ENCODE results near the gene CUEDC2.

Gene CUEDC2

DNA sequence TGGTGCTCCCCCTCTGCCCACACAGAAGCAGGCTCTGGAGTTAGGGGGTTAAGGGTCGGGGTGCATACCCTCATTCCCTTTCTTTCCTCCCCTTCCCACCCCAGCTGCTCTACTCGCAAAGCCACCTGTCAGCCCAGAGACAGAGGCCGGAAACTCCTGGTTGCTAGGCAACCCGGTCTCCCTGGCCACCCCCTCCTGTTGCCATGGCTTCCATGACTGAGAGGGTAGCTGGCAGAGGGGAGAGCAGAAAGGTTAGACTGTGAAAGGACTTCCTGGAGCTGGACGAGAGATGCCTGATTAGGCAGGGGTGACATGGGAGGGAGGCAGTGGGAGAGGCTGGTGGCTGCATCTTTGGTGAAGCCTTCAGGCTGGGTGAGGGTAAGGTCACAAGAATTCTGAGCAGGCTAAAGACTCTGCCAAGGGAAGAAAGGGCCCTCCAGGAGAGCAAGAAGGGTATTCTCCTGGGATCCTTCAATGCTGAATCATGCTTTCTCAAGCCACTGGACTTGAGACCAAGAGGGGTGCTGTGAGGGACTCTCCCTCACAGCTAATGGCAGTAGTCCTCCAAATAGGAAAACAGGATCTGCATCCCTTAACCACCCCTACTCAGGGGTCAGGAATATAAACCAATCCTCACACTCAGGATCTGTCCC is 19.2 kb downstream of the CUEDC2 start:
- DNase-seq (ENCODE audit: extremely low read depth, insufficient read length): no peak
- Histone ChIP-seq H3K27me3 (replicated peaks; ENCODE audit: control insufficient read depth, insufficient read depth, low read length) (peaks cover 6% of the 10 kb centered on the region), H3K36me3 (ENCODE audit: control insufficient read depth, insufficient read depth, low read length) (no peaks in the 10 kb centered on the region), H3K4me3 (replicated peaks; ENCODE audit: low read depth, low read length) (no peak overlapping the region)
- TF ChIP-seq, protein P1, sequence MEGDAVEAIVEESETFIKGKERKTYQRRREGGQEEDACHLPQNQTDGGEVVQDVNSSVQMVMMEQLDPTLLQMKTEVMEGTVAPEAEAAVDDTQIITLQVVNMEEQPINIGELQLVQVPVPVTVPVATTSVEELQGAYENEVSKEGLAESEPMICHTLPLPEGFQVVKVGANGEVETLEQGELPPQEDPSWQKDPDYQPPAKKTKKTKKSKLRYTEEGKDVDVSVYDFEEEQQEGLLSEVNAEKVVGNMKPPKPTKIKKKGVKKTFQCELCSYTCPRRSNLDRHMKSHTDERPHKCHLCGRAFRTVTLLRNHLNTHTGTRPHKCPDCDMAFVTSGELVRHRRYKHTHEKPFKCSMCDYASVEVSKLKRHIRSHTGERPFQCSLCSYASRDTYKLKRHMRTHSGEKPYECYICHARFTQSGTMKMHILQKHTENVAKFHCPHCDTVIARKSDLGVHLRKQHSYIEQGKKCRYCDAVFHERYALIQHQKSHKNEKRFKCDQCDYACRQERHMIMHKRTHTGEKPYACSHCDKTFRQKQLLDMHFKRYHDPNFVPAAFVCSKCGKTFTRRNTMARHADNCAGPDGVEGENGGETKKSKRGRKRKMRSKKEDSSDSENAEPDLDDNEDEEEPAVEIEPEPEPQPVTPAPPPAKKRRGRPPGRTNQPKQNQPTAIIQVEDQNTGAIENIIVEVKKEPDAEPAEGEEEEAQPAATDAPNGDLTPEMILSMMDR (IDR thresholded peaks at IDR 0.05; ENCODE audit: insufficient read depth, low read length, poor library complexity, severe bottlenecking): no peak

DNA sequence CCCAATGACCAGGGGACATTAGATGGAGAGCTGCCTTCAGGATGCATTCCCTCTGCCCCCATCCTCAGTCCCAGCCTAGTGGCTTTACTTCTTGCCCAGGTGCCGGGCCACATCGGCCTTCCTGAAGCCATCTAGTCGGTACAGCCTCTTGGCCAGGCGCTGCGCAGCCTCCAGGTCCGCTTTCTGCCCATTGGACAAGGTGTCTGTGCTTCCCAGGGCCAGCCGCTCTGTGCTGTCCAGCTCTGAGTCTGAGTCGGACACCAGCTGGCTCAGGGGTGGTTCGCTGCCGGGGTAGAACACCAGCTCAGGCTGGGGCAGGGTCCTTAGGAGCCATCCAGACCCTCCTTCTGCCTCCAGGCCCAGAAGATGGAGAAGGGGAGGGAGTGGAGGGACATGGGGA is 20.1 kb downstream of the CUEDC2 start:
- no peak overlapping the region for H3K4me3 ChIP-seq (replicated peaks; ENCODE audit: low read depth, low read length)
- TF ChIP-seq, protein P1 (IDR thresholded peaks at IDR 0.05; ENCODE audit: insufficient read depth, low read length, poor library complexity, severe bottlenecking): no peak
- DNase-seq (ENCODE audit: extremely low read depth, insufficient read length): no peak
- no peaks in the 10 kb centered on the region for H3K36me3 ChIP-seq (ENCODE audit: control insufficient read depth, insufficient read depth, low read length)
- H3K27me3 ChIP-seq (replicated peaks; ENCODE audit: control insufficient read depth, insufficient read depth, low read length): peaks cover 6% of the 10 kb centered on the region

DNA sequence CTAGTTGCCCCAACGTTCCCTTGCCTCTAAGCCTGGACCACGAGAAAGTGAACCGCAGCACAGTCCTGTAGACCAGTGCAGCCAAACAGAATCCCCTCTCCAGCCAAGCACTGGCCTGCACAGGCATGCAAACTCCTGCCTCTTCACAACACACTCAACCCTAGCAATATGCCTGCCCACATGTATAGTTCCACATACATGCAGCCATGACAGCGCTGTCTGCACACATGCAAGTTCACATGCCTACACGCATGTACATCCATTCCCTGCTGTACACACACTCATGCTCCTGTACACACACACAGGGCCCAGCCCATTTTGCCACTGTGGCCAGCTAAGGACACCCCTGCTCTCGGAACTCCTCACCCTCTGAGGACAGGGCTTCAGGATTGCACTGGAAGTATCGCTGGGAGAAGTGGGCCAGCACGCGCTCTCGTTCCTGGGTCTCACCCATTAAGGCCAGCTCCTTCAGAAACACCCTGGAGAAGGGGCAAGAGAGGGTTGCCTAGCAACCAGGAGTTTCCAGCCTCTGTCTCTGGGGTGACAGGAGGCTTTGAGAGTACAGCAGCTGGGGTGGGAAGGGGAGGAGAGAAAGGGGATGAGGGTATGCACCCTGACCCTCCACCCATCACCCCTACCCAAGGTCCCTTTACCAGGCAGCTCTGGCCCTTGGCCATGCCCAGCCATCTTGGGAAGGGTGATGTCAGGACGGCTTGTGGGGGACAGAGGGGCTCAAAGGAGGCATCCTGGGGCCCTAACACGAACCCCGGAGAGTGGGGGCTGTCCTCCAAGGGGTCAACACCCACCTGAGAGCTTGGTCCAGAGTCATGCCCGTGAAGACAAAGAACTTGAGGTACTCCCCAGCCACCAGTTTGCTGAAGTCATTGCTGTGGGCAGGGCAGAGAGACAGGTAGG is 20.8 kb downstream of the CUEDC2 start:
- H3K36me3 ChIP-seq (ENCODE audit: control insufficient read depth, insufficient read depth, low read length): no peaks in the 10 kb centered on the region
- no peak for DNase-seq (ENCODE audit: extremely low read depth, insufficient read length)
- TF ChIP-seq, protein P1 (IDR thresholded peaks at IDR 0.05; ENCODE audit: insufficient read depth, low read length, poor library complexity, severe bottlenecking): no peak
- H3K27me3 ChIP-seq (replicated peaks; ENCODE audit: control insufficient read depth, insufficient read depth, low read length): peaks cover 6% of the 10 kb centered on the region
- H3K4me3 ChIP-seq (replicated peaks; ENCODE audit: low read depth, low read length): no peak overlapping the region

DNA sequence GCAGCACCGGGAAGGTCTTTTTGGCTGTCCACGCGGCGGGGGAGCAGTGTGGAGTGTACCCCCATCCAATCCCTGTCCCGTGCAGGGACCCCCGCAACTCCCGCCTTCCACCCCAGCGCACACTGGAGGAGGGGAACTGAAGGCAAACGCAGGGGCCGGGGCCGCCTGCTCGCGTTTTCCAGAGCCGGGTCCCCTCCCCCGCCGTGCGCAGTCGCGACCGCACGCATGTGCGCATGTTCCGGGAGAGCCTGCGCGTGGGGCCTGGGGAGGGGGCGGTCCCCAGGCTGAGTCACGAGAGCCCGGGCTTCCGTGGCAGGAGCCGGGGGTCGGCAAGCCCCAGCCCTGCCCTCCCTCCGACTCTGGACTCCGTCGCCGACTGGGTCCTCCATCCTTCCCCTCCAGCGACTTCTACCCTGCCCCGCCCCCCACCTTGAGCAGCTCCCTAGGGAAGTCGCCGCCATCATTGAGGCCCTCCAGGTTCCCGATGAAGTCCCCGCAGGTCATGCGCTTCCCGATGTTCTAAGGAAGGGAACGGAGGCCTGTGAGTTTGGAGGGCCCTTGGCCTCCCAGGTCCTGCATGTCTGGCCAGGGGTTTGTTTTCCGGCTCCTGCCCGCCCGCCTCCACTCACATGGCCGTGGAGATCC is 21.8 kb downstream of the CUEDC2 start:
- no peak overlapping the region for H3K4me3 ChIP-seq (replicated peaks; ENCODE audit: low read depth, low read length)
- no peak for DNase-seq (ENCODE audit: extremely low read depth, insufficient read length)
- no peaks in the 10 kb centered on the region for H3K36me3 ChIP-seq (ENCODE audit: control insufficient read depth, insufficient read depth, low read length)
- peaks cover 6% of the 10 kb centered on the region for H3K27me3 ChIP-seq (replicated peaks; ENCODE audit: control insufficient read depth, insufficient read depth, low read length)
- TF ChIP-seq, protein P1 (IDR thresholded peaks at IDR 0.05; ENCODE audit: insufficient read depth, low read length, poor library complexity, severe bottlenecking): no peak

DNA sequence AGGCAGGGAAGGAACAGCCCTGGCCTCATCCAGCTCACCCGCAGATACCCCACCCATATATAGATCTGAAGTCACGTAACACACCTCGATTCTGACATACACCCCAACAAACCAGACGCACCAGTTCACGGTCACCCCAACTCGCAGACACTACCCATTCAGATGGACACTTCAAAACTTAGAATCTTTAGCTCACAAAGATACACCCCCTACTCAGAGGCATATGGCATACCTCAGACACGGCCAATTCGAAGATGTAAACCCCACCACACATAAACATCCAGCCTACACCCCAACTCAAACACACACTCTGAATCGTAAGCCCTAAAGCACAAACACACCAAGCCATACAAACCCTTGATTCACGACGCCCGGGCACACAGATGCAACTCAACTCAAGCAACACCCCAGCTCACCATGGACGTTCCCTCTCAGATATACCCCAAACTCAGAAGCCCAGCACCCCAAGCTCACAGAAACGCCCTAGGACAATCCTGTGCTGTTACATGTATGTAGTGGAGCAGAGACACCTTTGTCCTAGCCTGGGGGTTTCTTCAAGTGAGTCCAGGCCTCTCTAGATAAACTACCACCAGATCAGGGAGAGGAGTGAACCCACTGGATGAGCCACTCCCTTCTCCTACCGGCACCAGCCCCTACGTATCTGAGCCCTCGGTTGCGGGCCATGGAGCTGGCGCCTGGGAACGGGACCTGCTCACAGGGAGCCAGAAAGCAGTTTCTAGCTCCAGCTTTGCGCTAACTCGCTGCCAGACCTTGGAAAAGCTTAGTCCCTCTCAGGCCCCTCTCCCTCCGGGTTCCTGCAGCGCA is 22.6 kb downstream of the CUEDC2 start:
- peaks cover 6% of the 10 kb centered on the region for H3K27me3 ChIP-seq (replicated peaks; ENCODE audit: control insufficient read depth, insufficient read depth, low read length)
- DNase-seq (ENCODE audit: extremely low read depth, insufficient read length): no peak
- no peaks in the 10 kb centered on the region for H3K36me3 ChIP-seq (ENCODE audit: control insufficient read depth, insufficient read depth, low read length)
- H3K4me3 ChIP-seq (replicated peaks; ENCODE audit: low read depth, low read length): no peak overlapping the region
- TF ChIP-seq, protein P1 (IDR thresholded peaks at IDR 0.05; ENCODE audit: insufficient read depth, low read length, poor library complexity, severe bottlenecking): no peak
